Stimulated activated CD8-positive, alpha-beta memory T cell treated with anti-CD3 and anti-CD28 coated beads, Interleukin-7, amount 100 ng/mL, for 4 hours (primary cell): ENCODE measurements around the gene IKZF1.

Experiments
- DNase-seq, 2 donors: peaks; one replicate each; pipeline ENCODE4 v3.0.0-alpha.2; 2020; ENCODE audit warnings: low read depth in 2 of 2

IKZF1 gene

DNA sequence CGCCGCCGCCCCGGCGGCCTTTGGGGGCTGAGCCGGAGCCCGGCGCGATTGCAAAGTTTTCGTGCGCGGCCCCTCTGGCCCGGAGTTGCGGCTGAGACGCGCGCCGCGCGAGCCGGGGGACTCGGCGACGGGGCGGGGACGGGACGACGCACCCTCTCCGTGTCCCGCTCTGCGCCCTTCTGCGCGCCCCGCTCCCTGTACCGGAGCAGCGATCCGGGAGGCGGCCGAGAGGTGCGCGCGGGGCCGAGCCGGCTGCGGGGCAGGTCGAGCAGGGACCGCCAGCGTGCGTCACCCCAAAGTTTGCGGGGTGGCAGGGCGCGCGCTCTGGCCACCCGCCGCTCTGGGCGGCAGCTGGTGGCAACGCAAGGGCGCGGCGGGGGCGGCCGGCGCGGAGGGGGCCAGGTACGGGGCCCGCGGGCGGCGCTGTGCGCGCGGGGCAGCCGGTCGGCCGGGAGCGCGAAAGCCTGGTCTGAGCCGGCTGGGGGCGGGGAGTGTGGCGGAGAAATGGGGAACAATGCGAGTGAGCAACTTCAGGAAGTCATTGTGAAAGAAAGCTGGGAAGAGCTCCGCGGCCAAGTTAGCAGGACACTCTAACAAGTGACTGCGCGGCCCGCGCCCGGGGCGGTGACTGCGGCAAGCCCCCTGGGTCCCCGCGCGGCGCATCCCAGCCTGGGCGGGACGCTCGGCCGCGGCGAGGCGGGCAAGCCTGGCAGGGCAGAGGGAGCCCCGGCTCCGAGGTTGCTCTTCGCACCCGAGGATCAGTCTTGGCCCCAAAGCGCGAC is at the start of gene IKZF1:
TSS of gene IKZF1 (plus strand) at position 588 of the 782 bp plus-strand sequence. CDS start 14,346 bp downstream, outside the sequence.
- DNase-seq: peak in 1 of 2 donors; percentile 64

GRCh38 chr7:50261593-50261992 is 42.9 kb upstream of the IKZF1 start:
- DNase-seq: no peak

DNA sequence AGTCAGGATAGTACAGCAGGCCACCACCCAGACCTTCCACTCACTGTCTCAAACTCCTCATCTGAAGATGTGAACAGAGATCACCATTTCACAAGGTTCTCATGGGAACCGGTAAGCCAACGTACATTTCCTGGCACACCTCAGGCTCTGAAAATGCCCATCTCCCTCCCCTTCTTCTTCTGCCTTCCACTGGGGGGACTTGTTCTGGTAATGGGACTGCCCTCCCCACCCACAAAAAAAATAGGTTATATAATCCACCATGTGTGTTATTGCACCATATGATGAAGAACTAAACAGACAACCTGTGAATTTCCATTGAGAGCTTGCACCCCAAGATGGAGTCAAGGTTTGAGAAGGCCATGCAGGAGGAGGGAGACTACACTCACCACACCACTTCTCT is 42.1 kb upstream of the IKZF1 start:
- DNase-seq: no peak

- DNase-seq: no peak
Observed at GRCh38 chr7:50262916-50263690, 41.4 kb upstream of the IKZF1 start.

GRCh38 chr7:50264908-50265307 is 39.6 kb upstream of the IKZF1 start:
- DNase-seq: peak in 1 of 2 donors; percentile 38

GRCh38 chr7:50265968-50266634 is 38.4 kb upstream of the IKZF1 start:
- no peak for DNase-seq

GRCh38 chr7:50266635-50267386 is 37.7 kb upstream of the IKZF1 start:
- DNase-seq: peak; percentile 76

DNA sequence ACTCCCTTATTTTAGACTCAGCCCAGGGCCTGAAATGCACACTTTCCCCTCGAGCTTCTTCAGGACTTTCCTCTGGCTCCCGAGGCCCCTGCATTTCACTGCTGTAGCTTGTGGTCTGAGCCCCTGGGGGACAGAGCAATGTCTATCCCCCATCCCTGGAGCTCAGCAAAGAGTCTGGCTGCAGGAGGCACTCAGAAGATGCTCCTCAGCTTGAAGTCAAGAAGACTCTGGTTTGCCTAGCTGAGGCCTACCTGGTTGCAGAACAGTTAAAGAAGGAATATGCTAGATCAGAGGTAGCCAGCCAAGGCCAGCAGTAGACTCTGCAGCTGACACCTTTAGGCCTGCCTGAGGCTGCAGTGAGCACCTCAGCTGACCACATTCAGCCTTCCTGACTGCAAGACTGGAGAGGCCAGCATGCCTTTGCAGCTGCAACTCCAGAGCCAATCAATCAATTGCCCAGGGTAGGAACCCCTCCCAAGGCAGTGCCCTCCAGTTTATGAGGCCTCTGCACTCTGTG is 36.9 kb upstream of the IKZF1 start:
- no peak for DNase-seq

DNA sequence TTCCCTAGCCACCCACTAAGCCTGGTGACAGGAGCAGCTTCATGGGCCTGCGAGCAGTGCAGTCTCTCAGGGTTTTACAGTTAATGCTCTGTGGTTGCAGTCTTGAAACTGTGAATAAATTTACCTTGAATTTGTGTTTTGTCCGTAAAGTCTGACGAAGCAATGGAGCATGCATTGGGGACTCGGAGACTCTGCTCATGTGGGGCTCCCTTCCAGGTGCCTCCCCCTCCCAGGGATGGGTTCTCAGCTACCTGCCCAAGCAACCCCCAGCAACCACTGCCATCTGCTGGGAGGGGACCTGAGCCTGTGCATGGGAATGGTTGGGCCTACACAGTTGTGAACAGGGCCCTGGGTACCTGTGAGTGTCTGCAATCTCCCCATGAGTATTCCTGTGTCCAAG is 36.3 kb upstream of the IKZF1 start:
- no peak for DNase-seq

- no peak for DNase-seq
Observed at GRCh38 chr7:50268990-50269389, 35.5 kb upstream of the IKZF1 start.

DNA sequence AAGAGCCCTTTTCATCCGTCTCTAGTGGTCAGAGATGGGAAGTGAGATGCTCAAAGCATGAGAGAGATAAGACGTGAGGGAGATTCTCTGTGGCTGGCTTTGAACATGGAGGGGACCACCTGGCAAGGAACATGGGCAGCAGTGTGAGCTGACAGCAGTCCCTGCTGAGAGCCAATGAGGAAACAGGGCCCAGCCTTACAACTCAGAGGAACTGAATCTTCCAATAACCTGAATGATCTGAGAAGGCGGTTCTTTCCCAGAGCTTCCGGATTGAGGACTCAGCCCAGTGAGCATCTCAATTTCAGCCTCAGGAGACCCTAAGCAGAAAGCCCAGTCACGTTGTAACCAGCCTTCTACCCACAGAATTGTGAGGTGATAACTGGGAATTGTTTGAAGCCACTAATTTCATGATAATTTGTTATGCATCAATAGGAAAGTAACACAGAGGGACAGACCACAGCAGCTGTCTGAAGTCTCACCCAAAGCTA is 33.9 kb upstream of the IKZF1 start:
- no peak for DNase-seq

GRCh38 chr7:50272808-50273207 is 31.7 kb upstream of the IKZF1 start:
- no peak for DNase-seq

GRCh38 chr7:50273301-50273700 is 31.2 kb upstream of the IKZF1 start:
- DNase-seq: no peak

DNA sequence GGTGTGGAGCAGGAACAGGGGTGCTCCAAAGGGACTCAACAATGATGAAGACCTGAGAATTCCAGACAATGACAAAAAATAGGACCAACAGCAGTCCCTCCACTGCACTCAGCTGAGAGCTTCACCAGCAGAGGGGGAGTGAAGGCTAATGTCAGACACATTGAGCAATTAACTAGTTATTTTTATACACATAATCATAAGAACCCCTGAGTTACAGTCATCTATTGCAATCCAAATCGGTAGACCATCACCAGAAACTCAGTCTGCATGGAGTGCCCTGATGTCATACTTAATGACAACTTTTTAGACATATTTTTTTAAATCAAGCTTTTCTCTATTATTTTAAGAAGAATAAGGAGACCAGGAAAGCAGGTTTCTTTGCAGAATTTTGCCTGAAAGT is 30.6 kb upstream of the IKZF1 start:
- DNase-seq: no peak

GRCh38 chr7:50274361-50274760 is 30.2 kb upstream of the IKZF1 start:
- DNase-seq: no peak

GRCh38 chr7:50275430-50275829 is 29.1 kb upstream of the IKZF1 start:
- DNase-seq: no peak

DNA sequence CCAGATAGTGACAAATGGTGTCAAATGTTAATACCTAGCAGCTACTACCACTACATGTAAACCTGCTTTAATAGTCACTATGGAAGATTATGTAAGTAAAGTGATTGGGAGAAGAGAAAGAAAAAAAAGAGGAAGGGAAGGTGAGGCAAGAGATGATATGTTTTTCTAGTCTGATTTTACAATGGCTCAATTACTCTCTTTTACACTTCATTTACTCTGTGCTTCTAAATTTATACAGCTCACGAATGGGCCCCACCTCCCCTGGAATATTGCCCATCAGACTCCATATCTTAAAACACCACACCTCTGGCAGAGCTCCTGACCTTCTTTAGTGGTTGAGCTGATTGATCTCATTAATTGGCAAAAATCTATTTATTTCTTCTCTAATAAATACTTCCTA is 28.0 kb upstream of the IKZF1 start:
- no peak for DNase-seq

GRCh38 chr7:50278120-50278519 is 26.4 kb upstream of the IKZF1 start:
- DNase-seq: no peak

GRCh38 chr7:50281680-50282445 is 22.7 kb upstream of the IKZF1 start:
- DNase-seq: no peak

DNA sequence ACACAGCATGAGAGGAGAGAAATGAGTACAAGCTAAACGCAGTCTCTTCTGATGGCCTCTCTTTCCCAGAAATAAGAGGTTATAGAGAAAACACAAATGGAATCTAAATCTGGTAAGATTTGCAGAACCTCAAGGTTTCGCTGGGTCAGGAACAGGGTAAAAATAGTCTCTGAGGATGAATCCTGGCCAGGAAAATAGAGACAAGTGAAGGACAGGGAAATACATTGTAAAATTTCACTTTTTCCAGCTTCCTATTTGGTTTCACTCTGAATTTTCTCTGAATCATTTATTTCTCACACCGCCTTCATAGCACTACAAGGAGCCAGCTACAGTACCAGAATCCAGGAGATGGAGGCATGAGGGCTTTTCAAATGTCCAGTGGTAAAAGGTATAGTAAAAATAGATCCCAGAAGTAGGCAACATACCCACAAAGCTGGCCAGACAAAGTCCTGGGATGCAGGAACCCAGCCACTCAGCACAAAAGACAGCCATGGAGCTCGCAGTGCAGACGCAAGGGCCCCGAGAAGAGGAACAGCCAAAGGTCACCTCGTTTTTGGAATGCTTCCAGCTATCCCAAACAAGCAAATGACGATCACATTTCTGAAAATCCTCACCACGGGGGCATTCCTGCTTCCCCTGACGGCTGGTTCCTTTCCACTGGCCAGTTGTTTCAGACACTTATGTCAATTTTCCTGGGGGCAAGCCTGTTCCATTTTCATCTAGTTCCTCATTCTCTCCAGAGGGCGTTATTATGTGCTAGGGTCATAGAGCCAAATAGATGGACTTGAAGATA is 21.5 kb upstream of the IKZF1 start:
- DNase-seq: no peak
